ENCODE data around the gene KCNQ5.

The KCNQ5 gene

DNA sequence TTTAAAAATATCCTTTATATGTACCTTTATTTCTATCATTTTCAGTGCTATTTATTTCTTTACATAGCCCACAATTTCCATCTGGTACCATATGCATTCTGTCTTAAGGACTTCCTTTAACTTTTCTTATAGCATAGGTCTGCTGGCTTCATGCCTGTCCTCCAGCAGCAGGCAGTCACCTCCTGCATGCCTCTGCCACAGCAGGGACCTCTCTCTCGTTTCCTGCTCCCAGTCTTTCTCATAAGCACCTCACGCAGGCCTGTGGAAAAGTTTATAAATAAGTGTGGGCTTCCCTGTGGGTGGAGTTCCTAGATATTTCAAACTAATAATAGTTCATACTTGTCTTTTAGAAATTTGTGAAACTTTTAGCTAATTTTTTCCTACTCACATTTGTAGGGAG, 133.9 kb downstream of the KCNQ5 start:
- TF ChIP-seq, protein P1, sequence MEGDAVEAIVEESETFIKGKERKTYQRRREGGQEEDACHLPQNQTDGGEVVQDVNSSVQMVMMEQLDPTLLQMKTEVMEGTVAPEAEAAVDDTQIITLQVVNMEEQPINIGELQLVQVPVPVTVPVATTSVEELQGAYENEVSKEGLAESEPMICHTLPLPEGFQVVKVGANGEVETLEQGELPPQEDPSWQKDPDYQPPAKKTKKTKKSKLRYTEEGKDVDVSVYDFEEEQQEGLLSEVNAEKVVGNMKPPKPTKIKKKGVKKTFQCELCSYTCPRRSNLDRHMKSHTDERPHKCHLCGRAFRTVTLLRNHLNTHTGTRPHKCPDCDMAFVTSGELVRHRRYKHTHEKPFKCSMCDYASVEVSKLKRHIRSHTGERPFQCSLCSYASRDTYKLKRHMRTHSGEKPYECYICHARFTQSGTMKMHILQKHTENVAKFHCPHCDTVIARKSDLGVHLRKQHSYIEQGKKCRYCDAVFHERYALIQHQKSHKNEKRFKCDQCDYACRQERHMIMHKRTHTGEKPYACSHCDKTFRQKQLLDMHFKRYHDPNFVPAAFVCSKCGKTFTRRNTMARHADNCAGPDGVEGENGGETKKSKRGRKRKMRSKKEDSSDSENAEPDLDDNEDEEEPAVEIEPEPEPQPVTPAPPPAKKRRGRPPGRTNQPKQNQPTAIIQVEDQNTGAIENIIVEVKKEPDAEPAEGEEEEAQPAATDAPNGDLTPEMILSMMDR (IDR thresholded peaks at IDR 0.05; ENCODE audit: extremely low read depth, missing control alignments), result no peak
- DNase-seq (ENCODE audit: low spot score), result no peak

DNA sequence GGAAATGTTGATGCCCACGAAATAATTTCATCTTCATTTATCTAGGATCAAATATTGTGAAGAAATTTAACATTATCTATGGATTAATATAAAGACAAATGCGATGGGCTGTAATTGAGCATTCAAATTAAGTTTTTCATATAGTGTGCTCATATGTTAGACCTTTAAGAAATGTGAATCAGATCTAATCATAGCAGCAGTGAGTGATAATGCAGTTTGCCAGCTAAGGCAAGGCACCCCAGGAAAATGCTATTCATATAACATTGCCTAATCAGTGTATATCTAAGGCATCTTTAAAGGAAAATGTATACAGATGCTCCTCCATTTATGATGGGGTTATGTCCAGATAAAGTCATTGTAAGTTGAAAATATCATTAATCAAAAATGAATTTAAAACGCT, 135.2 kb downstream of the KCNQ5 start:
- DNase-seq (ENCODE audit: low spot score), result no peak
- TF ChIP-seq, protein P1 (IDR thresholded peaks at IDR 0.05; ENCODE audit: extremely low read depth, missing control alignments), result no peak

DNA sequence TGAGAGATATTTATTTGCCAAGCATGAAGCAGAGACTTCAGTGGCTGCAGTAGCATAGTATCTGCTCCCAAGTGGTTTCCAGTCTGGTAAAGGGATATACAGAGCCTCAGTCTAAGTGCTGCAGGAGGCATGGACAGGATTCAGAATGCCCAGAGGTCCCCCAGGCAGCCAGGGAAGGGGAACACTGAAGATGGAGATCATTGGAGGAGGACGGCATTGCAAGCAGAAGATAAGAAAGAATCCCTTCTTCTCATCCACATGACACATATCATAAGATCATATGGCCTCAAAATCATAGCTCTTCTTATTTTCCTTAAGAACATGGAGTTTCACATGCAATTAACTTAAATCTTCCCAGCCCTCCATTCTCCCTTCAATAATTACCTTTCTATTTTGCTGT, 136.1 kb downstream of the KCNQ5 start:
- DNase-seq (ENCODE audit: low spot score), result no peak
- TF ChIP-seq, protein P1 (IDR thresholded peaks at IDR 0.05; ENCODE audit: extremely low read depth, missing control alignments), result no peak

DNA sequence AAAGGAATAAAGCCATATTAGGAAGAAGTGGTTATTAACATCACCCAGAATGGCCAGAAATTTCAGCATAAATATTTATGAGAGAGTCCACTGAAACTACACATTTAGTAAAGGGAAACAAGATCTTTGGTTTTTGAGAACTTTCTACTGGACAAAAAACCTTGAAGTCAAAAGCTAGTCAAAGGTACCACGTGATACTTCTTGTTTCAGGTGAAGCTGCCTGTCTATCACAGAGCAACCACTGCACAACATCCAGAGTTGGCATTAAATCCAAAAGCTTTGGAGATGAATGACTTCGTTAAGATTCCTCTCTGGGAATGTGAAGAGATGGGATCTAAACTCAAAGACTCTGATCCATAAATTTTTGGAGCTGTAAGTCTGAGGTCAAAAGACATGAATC, 137.0 kb downstream of the KCNQ5 start:
- no peak for DNase-seq (ENCODE audit: low spot score)
- TF ChIP-seq, protein P1 (IDR thresholded peaks at IDR 0.05; ENCODE audit: extremely low read depth, missing control alignments), result no peak

DNA sequence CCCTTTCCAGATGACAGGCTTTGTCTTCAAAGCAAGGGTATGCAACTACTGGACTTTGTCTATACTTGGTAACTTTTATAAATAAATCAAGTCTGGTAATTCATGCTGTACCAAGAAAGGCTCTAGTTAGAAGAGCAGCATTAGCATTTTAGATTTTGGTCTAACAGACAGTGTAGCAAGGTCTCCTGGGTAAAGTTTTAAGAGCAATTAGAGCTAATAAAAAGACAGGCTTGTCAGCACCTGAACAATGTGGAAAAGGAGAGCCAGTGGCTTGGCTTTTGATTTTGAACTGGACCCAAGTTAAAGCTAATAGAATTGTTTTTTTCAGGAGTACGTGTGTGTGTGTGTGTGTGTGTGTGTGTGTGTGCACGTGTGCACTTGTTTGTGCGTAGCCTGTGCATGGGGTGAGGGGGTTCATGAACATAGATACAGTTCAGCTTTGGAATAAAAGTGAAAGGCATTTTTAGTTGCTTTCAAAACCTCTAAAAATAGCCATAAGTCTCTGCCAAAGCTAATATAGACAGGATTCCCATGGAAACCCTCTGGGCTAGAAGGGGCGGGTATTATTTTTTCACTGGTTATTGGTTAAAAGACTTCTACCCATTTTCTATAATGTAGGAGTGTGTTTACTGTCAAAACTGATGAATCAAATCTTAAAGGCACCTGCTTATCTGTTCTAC, 138.4 kb downstream of the KCNQ5 start:
- TF ChIP-seq, protein P1 (IDR thresholded peaks at IDR 0.05; ENCODE audit: extremely low read depth, missing control alignments), result no peak
- DNase-seq (ENCODE audit: low spot score), result no peak

DNA sequence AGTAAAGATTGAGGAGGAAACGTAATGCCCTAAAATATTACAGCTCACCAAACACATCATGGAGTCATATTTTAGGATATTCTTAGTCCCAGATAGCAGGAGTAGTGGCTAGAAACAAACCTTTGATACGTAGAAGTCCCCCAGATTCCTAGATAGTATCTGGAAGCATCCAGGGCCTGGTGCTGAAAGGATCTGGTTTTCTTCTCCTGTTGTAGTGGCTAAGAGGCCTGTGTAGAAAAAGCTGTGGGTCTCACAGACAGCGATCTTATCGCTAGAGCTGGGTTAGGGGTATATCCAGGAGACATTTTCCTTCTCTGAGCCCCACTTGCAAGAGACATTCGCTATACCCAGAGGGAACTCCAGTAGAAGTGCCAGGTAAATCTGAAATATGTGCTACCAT, 139.9 kb downstream of the KCNQ5 start:
- TF ChIP-seq, protein P1 (IDR thresholded peaks at IDR 0.05; ENCODE audit: extremely low read depth, missing control alignments), result no peak
- DNase-seq (ENCODE audit: low spot score), result no peak

DNA sequence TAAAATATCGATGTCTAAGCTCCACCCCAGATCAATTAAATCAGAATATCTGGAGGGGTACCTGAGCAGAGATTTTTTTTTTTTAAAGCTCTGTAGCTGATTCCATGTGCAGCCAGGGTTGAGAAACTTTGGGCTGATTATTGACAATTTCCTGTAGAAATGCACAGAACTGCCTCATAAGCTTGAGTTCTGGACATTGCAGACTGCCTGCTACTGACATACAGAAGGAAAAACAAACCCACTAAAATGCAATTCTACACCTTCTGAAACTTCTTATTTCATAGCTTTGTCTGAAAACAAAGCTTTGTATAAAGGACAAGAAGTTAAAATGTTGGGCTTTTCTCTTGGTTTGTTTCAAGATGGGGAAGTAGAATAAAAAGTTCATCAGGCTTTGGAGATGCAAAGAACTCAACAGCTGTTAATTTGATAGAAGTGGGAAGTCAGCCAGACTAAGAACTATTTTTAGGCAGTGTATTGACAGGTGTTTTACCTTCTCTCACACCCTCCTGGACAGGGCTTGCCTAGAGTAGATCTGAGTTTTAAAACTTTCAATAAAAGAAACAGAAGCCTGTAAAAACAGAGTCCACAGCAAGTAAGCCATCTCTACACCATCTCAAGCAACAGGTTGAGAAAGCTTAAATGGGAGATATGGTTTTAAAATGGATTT, 147.7 kb downstream of the KCNQ5 start:
- no peak for DNase-seq (ENCODE audit: low spot score)
- TF ChIP-seq, protein P1 (IDR thresholded peaks at IDR 0.05; ENCODE audit: extremely low read depth, missing control alignments), result no peak
